GM23338 (cell line): Measurements from ENCODE around the gene CCL17. TPM values are rescaled to one million over a fixed set of nuclear protein-coding genes. Genes with fewer than 3 reads are reported as not detected.

ENCODE experiments used
- ATAC-seq: fragments of 200-7000 bp; cut with Tn5 transposase; 3 replicates; pipeline ENCODE4 v1.9.1; 2020
- DNase-seq: peaks from one replicate; pipeline ENCODE4 v3.0.0-alpha.2; 2015; ENCODE audit warnings: low spot score
- H2AFZ ChIP-seq: fragments of 200-600 bp; sonication (generic); 2 replicates; pipeline ENCODE4 v1.8.0; 2016; ENCODE audit warnings: antibody characterized with exemption, mild to moderate bottlenecking, moderate library complexity
- H3F3A ChIP-seq: fragments of 200-600 bp; sonication (generic); replicated peaks from 2 replicates; pipeline ENCODE4 v1.8.0; 2017; ENCODE audit warnings: antibody characterized with exemption, mixed run types, low read depth
- H3K27ac ChIP-seq: fragments of 200-600 bp; sonication (generic); 2 replicates; pipeline ENCODE4 v1.6.1; 2016; ENCODE audit warnings: low read depth
- H3K27me3 ChIP-seq: fragments of 200-600 bp; sonication (generic); 2 replicates; pipeline ENCODE4 v1.8.0; 2016; ENCODE audit warnings: mild to moderate bottlenecking, mixed run types, moderate library complexity; ENCODE audit not compliant: insufficient read depth
- H3K36me3 ChIP-seq: fragments of 200-600 bp; sonication (generic); 2 replicates; pipeline ENCODE4 v1.8.0; 2016; ENCODE audit warnings: mild to moderate bottlenecking; ENCODE audit not compliant: insufficient read depth
- H3K4me1 ChIP-seq: fragments of 200-600 bp; sonication (generic); 2 replicates; pipeline ENCODE4 v1.8.0; 2016; ENCODE audit warnings: mild to moderate bottlenecking, moderate library complexity; ENCODE audit not compliant: insufficient read depth
- H3K4me2 ChIP-seq: fragments of 200-600 bp; sonication (generic); 2 replicates; pipeline ENCODE4 v1.7.1; 2017; ENCODE audit warnings: mixed run types
- H3K4me3 ChIP-seq: fragments of 200-600 bp; sonication (generic); 2 replicates; pipeline ENCODE4 v1.6.1; 2016; ENCODE audit warnings: mixed run types
- H3K79me2 ChIP-seq: fragments of 200-600 bp; sonication (generic); replicated peaks from 2 replicates; pipeline ENCODE4 v1.8.0; 2017; ENCODE audit warnings: mild to moderate bottlenecking; ENCODE audit not compliant: insufficient read depth
- H3K9me2 ChIP-seq: fragments of 200-600 bp; sonication (generic); 2 replicates; pipeline ENCODE4 v1.8.0; 2017; ENCODE audit not compliant: insufficient read depth
- H4K20me1 ChIP-seq: fragments of 200-600 bp; sonication (generic); replicated peaks from 2 replicates; pipeline ENCODE4 v1.8.0; 2017; ENCODE audit warnings: mild to moderate bottlenecking; ENCODE audit not compliant: insufficient read depth
- H3K27ac Mint-ChIP-seq: 2 replicates; pipeline ENCODE4 v1.8.0; 2020; ENCODE audit warnings: inconsistent platforms, mild to moderate bottlenecking, moderate library complexity, mixed read lengths
- H3K27me3 Mint-ChIP-seq: 3 replicates; pipeline ENCODE4 v1.8.0; 2022; ENCODE audit warnings: low read depth, mild to moderate bottlenecking, moderate library complexity, mixed read lengths, inconsistent platforms; ENCODE audit not compliant: insufficient read depth, poor library complexity
- H3K36me3 Mint-ChIP-seq: 3 replicates; pipeline ENCODE4 v1.8.0; 2021; ENCODE audit warnings: low read depth, mild to moderate bottlenecking, inconsistent platforms, moderate library complexity, mixed read lengths
- H3K4me1 Mint-ChIP-seq: 3 replicates; pipeline ENCODE4 v1.8.0; 2020; ENCODE audit warnings: mild to moderate bottlenecking, inconsistent platforms, mixed read lengths
- H3K4me3 Mint-ChIP-seq: 3 replicates; pipeline ENCODE4 v1.8.0; 2021; ENCODE audit warnings: moderate library complexity, mild to moderate bottlenecking, inconsistent platforms, mixed read lengths
- H3K9me3 Mint-ChIP-seq: 3 replicates; pipeline ENCODE4 v1.8.0; 2020; ENCODE audit warnings: moderate library complexity, mild to moderate bottlenecking, inconsistent platforms, mixed read lengths
- CREB1 ChIP-seq: fragments of 250-450 bp; sonication (Bioruptor Pico); IDR thresholded peaks from 2 replicates; pipeline ENCODE4 v1.5.0; 2020; ENCODE audit warnings: low read depth, mild to moderate bottlenecking, moderate library complexity
- CTCF ChIP-seq, 2 experiments: fragments of 200-600 bp in 1 of 2; sonication (generic) in 1 of 2; conservative IDR thresholded peaks; 2 replicates each; pipeline versions ENCODE4 v1.5.1 to v1.6.1; 2016 to 2017; ENCODE audit warnings: antibody characterized with exemption in 2 of 2, low read depth in 2 of 2, mild to moderate bottlenecking in 2 of 2, moderate library complexity in 1 of 2
- ETS1 ChIP-seq: IDR thresholded peaks from 2 replicates; pipeline ENCODE4 v1.6.1; 2016; ENCODE audit warnings: antibody characterized with exemption
- EZH2 ChIP-seq: fragments of 200-600 bp; sonication (generic); IDR thresholded peaks from one replicate; pipeline ENCODE4 v1.8.0; 2017; ENCODE audit warnings: antibody characterized with exemption, mild to moderate bottlenecking, low read depth; ENCODE audit not compliant: unreplicated experiment
- EZH2phosphoT487 ChIP-seq: fragments of 200-600 bp; sonication (generic); IDR thresholded peaks from one replicate; pipeline ENCODE4 v1.8.1; 2018; ENCODE audit warnings: antibody characterized with exemption; ENCODE audit not compliant: unreplicated experiment
- JUNB ChIP-seq: IDR thresholded peaks from one replicate; pipeline ENCODE4 v1.6.1; 2016; ENCODE audit warnings: antibody characterized with exemption; ENCODE audit not compliant: unreplicated experiment
- NANOG ChIP-seq: IDR thresholded peaks from 2 replicates; pipeline ENCODE4 v1.6.1; 2016; ENCODE audit warnings: antibody characterized with exemption, borderline replicate concordance
- POLR2AphosphoS5 ChIP-seq: IDR thresholded peaks from 2 replicates; pipeline ENCODE4 v1.6.1; 2016; ENCODE audit warnings: antibody characterized with exemption, low read depth
- REST ChIP-seq: IDR thresholded peaks from one replicate; pipeline ENCODE4 v1.6.1; 2018; ENCODE audit warnings: antibody characterized with exemption; ENCODE audit not compliant: unreplicated experiment
- STAT1 ChIP-seq: IDR thresholded peaks from one replicate; pipeline ENCODE4 v1.6.1; 2016; ENCODE audit warnings: antibody characterized with exemption; ENCODE audit not compliant: unreplicated experiment
- ZNF114 ChIP-seq: fragments of 250-450 bp; sonication (Bioruptor Pico); IDR thresholded peaks from 2 replicates; pipeline ENCODE4 v1.5.0; 2020; ENCODE audit warnings: mild to moderate bottlenecking, moderate library complexity
- ZNF331 ChIP-seq: fragments of 250-450 bp; sonication (Bioruptor Pico); IDR thresholded peaks from 2 replicates; pipeline ENCODE4 v1.5.0; 2020; ENCODE audit warnings: low read depth, mild to moderate bottlenecking, moderate library complexity
- polyA plus RNA-seq: library from polyadenylated mRNA; unstranded; fragments of >200 nt; fragmentation: Nextera tagmentation; extraction: Ambion mirVana; gene quantifications from 2 replicates; pipeline ENCODE4 v1.2.1, GENCODE V29; 2016
- total RNA-seq: library from RNA; depleted of rRNA; stranded (reverse); fragments of >200 nt; shearing (Covaris generic); gene quantifications from 2 replicates; pipeline ENCODE4 v1.2.3, GENCODE V29; 2014

The CCL17 gene
- total and polyA plus RNA-seq, 2 experiments from 2014 or later, result not detected

GRCh38 chr16:57419506-57419905, 14.9 kb downstream of the CCL17 start:
- peaks cover 37% of the 10 kb centered on the region for H3K4me1 Mint-ChIP-seq
- Histone ChIP-seq H3K4me1 (peaks cover 8% of the 10 kb centered on the region; the same call in 1 of the 2 replicates), H3K4me2 (no peak overlapping the region), H3K4me3 (no peak overlapping the region), H3K36me3 (no peaks in the 10 kb centered on the region), H3K27ac (no peak overlapping the region), H4K20me1 (no peaks in the 10 kb centered on the region), H3K79me2 (no peaks in the 10 kb centered on the region), H3F3A (peaks cover 4% of the 10 kb centered on the region), H2AFZ (peak overlapping the region; percentile 44; the same call in 1 of the 2 replicates), H3K9me2 (no peaks in the 10 kb centered on the region), H3K27me3 (no peaks in the 10 kb centered on the region)
- H3K9me3 Mint-ChIP-seq, result no peaks in the 10 kb centered on the region
- no peaks in the 10 kb centered on the region for H3K36me3 Mint-ChIP-seq
- peak; percentile 18 for DNase-seq
- TF ChIP-seq NANOG, result no peak
- no peak overlapping the region for H3K27ac Mint-ChIP-seq
- H3K27me3 Mint-ChIP-seq, result peaks cover 13% of the 10 kb centered on the region
- ATAC-seq, result no peak
- H3K4me3 Mint-ChIP-seq, result no peak overlapping the region; the same call in 2 of the 3 replicates

GRCh38 chr16:57422026-57422944, 17.7 kb downstream of the CCL17 start:
- peaks cover 8% of the 10 kb centered on the region; the same call in 1 of the 2 replicates for H3K4me1 ChIP-seq
- H3K36me3 Mint-ChIP-seq, result peaks cover 6% of the 10 kb centered on the region; the same call in 2 of the 3 replicates
- H3K9me3 Mint-ChIP-seq, result no peaks in the 10 kb centered on the region
- H3K4me3 ChIP-seq, result no peak overlapping the region
- H3K4me2 ChIP-seq, result no peak overlapping the region
- H3K4me3 Mint-ChIP-seq, result no peak overlapping the region
- no peaks in the 10 kb centered on the region for H3K36me3 ChIP-seq
- TF ChIP-seq EZH2 (no peak), EZH2phosphoT487 (no peak), CTCF (conservative IDR thresholded peaks at IDR 0.05; ENCODE audit: low read depth in 2 of 2) (peak; percentile 69 to 79), STAT1 (no peak)
- H2AFZ ChIP-seq, result no peak overlapping the region
- peak; percentile 28 for ATAC-seq
- H3F3A ChIP-seq, result peaks cover 4% of the 10 kb centered on the region
- peaks cover 25% of the 10 kb centered on the region for H3K4me1 Mint-ChIP-seq
- no peak overlapping the region for H3K27ac ChIP-seq
- 0 out of 2 replicates have a peak overlapping the region, but pooled peaks have one; percentile 33 for H3K27ac Mint-ChIP-seq
- H3K27me3 ChIP-seq, result no peaks in the 10 kb centered on the region
- H3K9me2 ChIP-seq, result no peaks in the 10 kb centered on the region
- peak; percentile 71 for DNase-seq
- H4K20me1 ChIP-seq, result 0 out of 2 replicates have a peak, but pooled peaks cover 2% of the 10 kb centered on the region
- H3K79me2 ChIP-seq, result no peaks in the 10 kb centered on the region
- H3K27me3 Mint-ChIP-seq, result peaks cover 8% of the 10 kb centered on the region

GRCh38 chr16:57423152-57423551, 18.6 kb downstream of the CCL17 start:
- Histone ChIP-seq H3K36me3 (peaks cover 4% of the 10 kb centered on the region; the same call in 1 of the 2 replicates), H3K27me3 (no peaks in the 10 kb centered on the region), H4K20me1 (0 out of 2 replicates have a peak, but pooled peaks cover 5% of the 10 kb centered on the region), H3F3A (no peaks in the 10 kb centered on the region), H3K9me2 (no peaks in the 10 kb centered on the region), H3K4me2 (no peak overlapping the region), H3K4me3 (no peak overlapping the region), H3K4me1 (peaks cover 8% of the 10 kb centered on the region; the same call in 1 of the 2 replicates), H2AFZ (no peak overlapping the region), H3K79me2 (no peaks in the 10 kb centered on the region), H3K27ac (no peak overlapping the region)
- Mint-ChIP-seq H3K36me3 (peaks cover 10% of the 10 kb centered on the region; the same call in 2 of the 3 replicates), H3K27me3 (peaks cover 8% of the 10 kb centered on the region), H3K9me3 (no peaks in the 10 kb centered on the region), H3K27ac (no peak overlapping the region), H3K4me1 (peaks cover 19% of the 10 kb centered on the region), H3K4me3 (no peak overlapping the region)
- no peak for ATAC-seq
- no peak for DNase-seq
- TF ChIP-seq CREB1 (CRISPR knock-in tag), result no peak
- no peak for TF ChIP-seq ETS1
- TF ChIP-seq EZH2, result no peak
- TF ChIP-seq POLR2AphosphoS5, result no peak
- TF ChIP-seq JUNB, result no peak
- no peak for TF ChIP-seq REST
- TF ChIP-seq ZNF114 (CRISPR knock-in tag), result no peak
- TF ChIP-seq NANOG, result no peak
- TF ChIP-seq ZNF331 (CRISPR knock-in tag), result no peak
